Ramos (cell line): ENCODE measurements around the gene BOD1.

Source experiments
- in situ Hi-C: fragments of 300-500 bp; cut with MboI; formaldehyde crosslinking; loops from one replicate; pipeline ENCODE4 v1.14.3; 2022; ENCODE audit warnings: low sequenced_read_pairs; ENCODE audit not compliant: unreplicated experiment

The BOD1 gene

GRCh38 chr5:173582216-173583111, 34.0 kb downstream of the BOD1 start:
- in situ Hi-C loops, result no loop called here

- in situ Hi-C loops, result no loop called here
Observed at GRCh38 chr5:173581408-173582215, 34.8 kb downstream of the BOD1 start.

GRCh38 chr5:173578947-173579615, 37.4 kb downstream of the BOD1 start:
- in situ Hi-C loops, result no loop called here

GRCh38 chr5:173577817-173578216, 38.6 kb downstream of the BOD1 start:
- in situ Hi-C loops, result no loop called here

GRCh38 chr5:173577166-173577565, 39.3 kb downstream of the BOD1 start:
- in situ Hi-C loops, result no loop called here

- in situ Hi-C loops, result no loop called here
Observed at GRCh38 chr5:173575985-173576384, 40.5 kb downstream of the BOD1 start.

- in situ Hi-C loops, result loop anchor here (5.0 to 25.0 kb wide), 2 partner anchors 283 to 613 kb away; partner anchors contain the start of gene RPL26L1
Observed at GRCh38 chr5:173574983-173575382, 41.5 kb downstream of the BOD1 start.

- in situ Hi-C loops, result loop anchor here (5.0 to 25.0 kb wide), 2 partner anchors 281 to 611 kb away; partner anchors contain the start of gene RPL26L1
Observed at GRCh38 chr5:173573126-173573960, 43.1 kb downstream of the BOD1 start.

GRCh38 chr5:173572431-173573125, 43.9 kb downstream of the BOD1 start:
- in situ Hi-C loops, result loop anchor here (5.0 to 25.0 kb wide), 2 partner anchors 280 to 610 kb away; partner anchors contain the start of gene RPL26L1

- in situ Hi-C loops, result loop anchor here (5.0 to 25.0 kb wide), 2 partner anchors 278 to 608 kb away; partner anchors contain the start of gene RPL26L1
Observed at GRCh38 chr5:173570321-173571090, 45.9 kb downstream of the BOD1 start.

- in situ Hi-C loops, result loop anchor here (25.0 kb wide), 1 partner anchor 606 kb away; the partner anchor contains the start of gene RPL26L1
Observed at GRCh38 chr5:173568703-173569102, 47.7 kb downstream of the BOD1 start.

GRCh38 chr5:173568128-173568527, 48.3 kb downstream of the BOD1 start:
- in situ Hi-C loops, result loop anchor here (25.0 kb wide), 1 partner anchor 606 kb away; the partner anchor contains the start of gene RPL26L1

- in situ Hi-C loops, result loop anchor here (25.0 kb wide), 1 partner anchor 605 kb away; the partner anchor contains the start of gene RPL26L1
Observed at GRCh38 chr5:173567548-173567947, 48.9 kb downstream of the BOD1 start.

- in situ Hi-C loops, result loop anchor here (25.0 kb wide), 1 partner anchor 603 kb away; the partner anchor contains the start of gene RPL26L1
Observed at GRCh38 chr5:173565491-173566072, 50.9 kb downstream of the BOD1 start.

GRCh38 chr5:173564106-173564505, 52.3 kb downstream of the BOD1 start:
- in situ Hi-C loops, result loop anchor here (25.0 kb wide), 1 partner anchor 602 kb away; the partner anchor contains the start of gene RPL26L1

GRCh38 chr5:173563246-173563645, 53.2 kb downstream of the BOD1 start:
- in situ Hi-C loops, result loop anchor here (25.0 kb wide), 1 partner anchor 601 kb away; the partner anchor contains the start of gene RPL26L1

- in situ Hi-C loops, result loop anchor here (25.0 kb wide), 1 partner anchor 600 kb away; the partner anchor contains the start of gene RPL26L1
Observed at GRCh38 chr5:173562451-173562850, 54.0 kb downstream of the BOD1 start.
